Right atrium auricular region (tissue), 2 donors: ENCODE results near the gene SESN1. TPM values are rescaled to one million over a fixed set of nuclear protein-coding genes. Genes with fewer than 3 reads are reported as not detected.

Source experiments
- DNase-seq: peaks from one replicate; pipeline ENCODE4 v3.0.0-alpha.2; 2019; ENCODE audit warnings: low spot score
- H3K27ac ChIP-seq, 2 donors: fragments of 200-600 bp; sonication (generic); 1 replicate in 1 of 2; 2 replicates in 1 of 2; pipeline ENCODE4 v1.5.1; 2016 to 2019
- H3K27me3 ChIP-seq, 2 donors: fragments of 200-600 bp; sonication (generic); one replicate each; pipeline versions ENCODE4 v1.5.1 to v1.6.0; 2017 to 2019
- H3K36me3 ChIP-seq: fragments of 200-600 bp; sonication (generic); one replicate; pipeline ENCODE4 v1.5.1; 2016
- H3K4me1 ChIP-seq, 2 donors: fragments of 200-600 bp; sonication (generic); one replicate each; pipeline versions ENCODE4 v1.5.1 to v1.6.0; 2017 to 2019
- H3K4me3 ChIP-seq, 2 donors: fragments of 200-600 bp; sonication (generic); 1 replicate in 1 of 2; 2 replicates in 1 of 2; pipeline ENCODE4 v1.5.1; 2017 to 2019; ENCODE audit warnings: mild to moderate bottlenecking in 1 of 2, moderate library complexity in 1 of 2
- H3K9me3 ChIP-seq, 2 donors: fragments of 200-600 bp; sonication (generic); one replicate each; pipeline ENCODE4 v1.5.1; 2019
- CTCF ChIP-seq, 2 donors: fragments of 200-600 bp; sonication (generic); IDR thresholded peaks; one replicate each; pipeline ENCODE4 v1.5.1; 2019; ENCODE audit warnings: antibody characterized with exemption in 2 of 2
- total RNA-seq, 2 donors: library from RNA; depleted of rRNA; stranded (reverse); fragments of >200 nt; gene quantifications; one replicate each; pipeline ENCODE4 v1.1.0, GENCODE V29; 2016

The SESN1 gene
- total RNA-seq, 2 donors from 2014 or later, result 35.1 to 55.7 TPM

- Histone ChIP-seq H3K36me3 (no peaks in the 10 kb centered on the region), H3K4me1 (peaks cover 0 to 42% of the 10 kb centered on the region in 2 donors), H3K9me3 (no peaks in the 10 kb centered on the region), H3K4me3 (no peak overlapping the region), H3K27me3 (no peaks in the 10 kb centered on the region), H3K27ac (no peak overlapping the region)
- no peak for TF ChIP-seq CTCF (IDR thresholded peaks at IDR 0.05)
- no peak for DNase-seq
Measured at GRCh38 chr6:109024368-109024767, 70.3 kb downstream of the SESN1 start.

GRCh38 chr6:109023356-109023925 lies 71.2 kb downstream of the SESN1 start:
- H3K27ac ChIP-seq, result peak overlapping the region in 1 of 2 donors; percentile 24
- no peaks in the 10 kb centered on the region for H3K27me3 ChIP-seq
- no peak for TF ChIP-seq CTCF (IDR thresholded peaks at IDR 0.05)
- no peak for DNase-seq
- peaks cover 0 to 44% of the 10 kb centered on the region in 2 donors for H3K4me1 ChIP-seq
- no peak overlapping the region for H3K4me3 ChIP-seq
- H3K9me3 ChIP-seq, result no peaks in the 10 kb centered on the region
- H3K36me3 ChIP-seq, result no peaks in the 10 kb centered on the region

- no peaks in the 10 kb centered on the region for H3K9me3 ChIP-seq
- TF ChIP-seq CTCF (IDR thresholded peaks at IDR 0.05), result no peak
- H3K27me3 ChIP-seq, result no peaks in the 10 kb centered on the region
- H3K27ac ChIP-seq, result no peak overlapping the region
- peaks cover 0 to 44% of the 10 kb centered on the region in 2 donors for H3K4me1 ChIP-seq
- no peak for DNase-seq
- H3K4me3 ChIP-seq, result no peak overlapping the region
- no peaks in the 10 kb centered on the region for H3K36me3 ChIP-seq
Measured at GRCh38 chr6:109021870-109022269, 72.8 kb downstream of the SESN1 start.

DNA sequence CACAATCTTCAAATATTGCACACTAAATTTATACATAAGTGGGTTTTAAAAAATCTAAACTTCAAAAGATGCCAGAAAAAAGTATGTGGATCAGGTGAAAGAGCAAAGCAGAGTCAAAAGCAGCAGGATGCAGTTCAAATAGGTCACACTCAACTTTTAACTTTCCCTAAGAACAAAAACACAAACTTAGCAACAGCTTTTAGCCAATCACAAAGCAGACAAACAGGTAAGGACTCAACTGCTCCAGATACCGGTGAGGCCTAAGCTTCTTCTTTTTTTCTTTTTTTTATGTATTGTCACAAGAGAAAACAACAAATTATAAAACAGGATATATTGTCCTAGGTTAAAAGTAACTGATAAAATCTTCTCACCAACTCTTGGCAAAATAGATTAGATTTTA lies 74.7 kb downstream of the SESN1 start:
- Histone ChIP-seq H3K27me3 (no peaks in the 10 kb centered on the region), H3K4me1 (peaks cover 0 to 46% of the 10 kb centered on the region in 2 donors), H3K4me3 (no peak overlapping the region), H3K9me3 (no peaks in the 10 kb centered on the region), H3K27ac (no peak overlapping the region), H3K36me3 (no peaks in the 10 kb centered on the region)
- no peak for TF ChIP-seq CTCF (IDR thresholded peaks at IDR 0.05)
- no peak for DNase-seq

- H3K27me3 ChIP-seq, result no peaks in the 10 kb centered on the region
- H3K9me3 ChIP-seq, result no peaks in the 10 kb centered on the region
- H3K36me3 ChIP-seq, result no peaks in the 10 kb centered on the region
- no peak for TF ChIP-seq CTCF (IDR thresholded peaks at IDR 0.05)
- DNase-seq, result no peak
- peak overlapping the region; percentile 34 to 40 for H3K27ac ChIP-seq
- H3K4me1 ChIP-seq, result peaks cover 0 to 47% of the 10 kb centered on the region in 2 donors
- no peak overlapping the region for H3K4me3 ChIP-seq
Measured at GRCh38 chr6:109015176-109015575, 79.5 kb downstream of the SESN1 start.

- TF ChIP-seq CTCF (IDR thresholded peaks at IDR 0.05), result no peak
- H3K27me3 ChIP-seq, result no peaks in the 10 kb centered on the region
- peak overlapping the region; percentile 34 to 40 for H3K27ac ChIP-seq
- H3K4me3 ChIP-seq, result no peak overlapping the region
- no peaks in the 10 kb centered on the region for H3K9me3 ChIP-seq
- H3K4me1 ChIP-seq, result peaks cover 0 to 45% of the 10 kb centered on the region in 2 donors
- DNase-seq, result no peak
- H3K36me3 ChIP-seq, result no peaks in the 10 kb centered on the region
Measured at GRCh38 chr6:109014606-109015005, 80.0 kb downstream of the SESN1 start.
